ENCODE measurements around the gene FMN2. TPM values are rescaled to one million over a fixed set of nuclear protein-coding genes. Genes with fewer than 3 reads are reported as not detected.

FMN2 gene
- total and polyA plus RNA-seq, 3 donors from 2014 or later = 3.8 to 8.3 (median 4.3) TPM

DNA sequence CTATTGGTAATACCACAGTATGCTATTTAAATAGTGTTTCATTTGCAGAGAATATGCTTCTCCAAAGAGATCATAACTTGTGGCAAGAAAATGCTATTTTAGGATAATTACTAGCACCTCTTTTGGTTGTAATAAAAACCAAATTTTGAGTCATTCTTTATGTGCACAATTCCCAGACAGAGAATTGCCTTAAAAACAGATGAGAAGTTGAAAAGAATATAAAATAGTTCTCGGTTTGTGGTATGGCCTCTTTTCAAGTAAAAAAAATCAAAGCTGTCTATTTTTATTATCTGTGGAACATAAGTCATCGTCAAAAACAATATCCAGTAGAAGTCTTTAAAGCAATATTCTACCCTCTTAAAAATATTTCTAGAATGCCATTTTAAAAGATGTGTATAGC lies 334.4 kb downstream of the FMN2 start:
- WGBS, 2 donors = 76 to 87% methylated on average over 2 of the region's 2 CpGs
- H3K9me3 ChIP-seq = no peaks in the 10 kb centered on the region
- TF ChIP-seq POLR2A (IDR thresholded peaks at IDR 0.05) = no peak
- TF ChIP-seq, protein P1, sequence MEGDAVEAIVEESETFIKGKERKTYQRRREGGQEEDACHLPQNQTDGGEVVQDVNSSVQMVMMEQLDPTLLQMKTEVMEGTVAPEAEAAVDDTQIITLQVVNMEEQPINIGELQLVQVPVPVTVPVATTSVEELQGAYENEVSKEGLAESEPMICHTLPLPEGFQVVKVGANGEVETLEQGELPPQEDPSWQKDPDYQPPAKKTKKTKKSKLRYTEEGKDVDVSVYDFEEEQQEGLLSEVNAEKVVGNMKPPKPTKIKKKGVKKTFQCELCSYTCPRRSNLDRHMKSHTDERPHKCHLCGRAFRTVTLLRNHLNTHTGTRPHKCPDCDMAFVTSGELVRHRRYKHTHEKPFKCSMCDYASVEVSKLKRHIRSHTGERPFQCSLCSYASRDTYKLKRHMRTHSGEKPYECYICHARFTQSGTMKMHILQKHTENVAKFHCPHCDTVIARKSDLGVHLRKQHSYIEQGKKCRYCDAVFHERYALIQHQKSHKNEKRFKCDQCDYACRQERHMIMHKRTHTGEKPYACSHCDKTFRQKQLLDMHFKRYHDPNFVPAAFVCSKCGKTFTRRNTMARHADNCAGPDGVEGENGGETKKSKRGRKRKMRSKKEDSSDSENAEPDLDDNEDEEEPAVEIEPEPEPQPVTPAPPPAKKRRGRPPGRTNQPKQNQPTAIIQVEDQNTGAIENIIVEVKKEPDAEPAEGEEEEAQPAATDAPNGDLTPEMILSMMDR (IDR thresholded peaks at IDR 0.05) = no peak
- no peak for DNase-seq
- H3K4me1 ChIP-seq = no peaks in the 10 kb centered on the region
- intact Hi-C loops (cut with DNase I; ENCODE audit: low total_unique reads) = no loop called here
- H3K27me3 ChIP-seq = no peaks in the 10 kb centered on the region
- no peaks in the 10 kb centered on the region for H3K36me3 ChIP-seq (ENCODE audit: low read depth, missing control alignments)
- H3K27ac ChIP-seq = no peak overlapping the region
- H3K4me3 ChIP-seq = no peak overlapping the region

DNA sequence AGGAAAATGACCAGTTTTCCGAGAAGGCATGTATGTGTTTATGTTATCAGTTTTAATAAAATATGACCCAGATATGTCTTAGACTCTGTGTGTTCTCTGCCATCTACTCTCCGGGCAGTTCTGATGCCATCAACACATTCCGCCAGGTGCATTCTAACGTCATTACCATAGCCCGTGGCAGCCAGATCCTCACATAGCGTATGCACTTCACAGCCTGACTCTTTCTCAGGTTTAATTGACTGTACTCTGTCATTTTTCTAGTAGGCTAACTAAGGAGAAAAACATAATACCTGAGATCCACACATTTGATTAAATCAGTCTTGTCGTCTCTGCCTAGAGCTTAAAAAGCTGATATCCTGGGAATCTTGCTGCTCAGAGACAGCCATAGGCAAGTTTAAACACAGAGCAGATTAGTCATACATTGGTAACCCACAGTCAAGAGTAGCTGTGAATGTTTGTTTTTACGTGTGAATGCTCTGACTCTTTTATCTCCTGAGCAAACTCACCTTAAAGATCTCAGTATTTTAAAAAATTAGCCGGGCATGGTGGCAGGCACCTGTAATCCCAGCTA lies 344.4 kb downstream of the FMN2 start:
- H3K36me3 ChIP-seq (ENCODE audit: low read depth, missing control alignments) = no peaks in the 10 kb centered on the region
- WGBS, 2 donors = 89% methylated on average over 9 of the region's 9 CpGs
- intact Hi-C loops (cut with DNase I; ENCODE audit: low total_unique reads) = no loop called here
- H3K4me3 ChIP-seq = no peak overlapping the region
- no peak for DNase-seq
- TF ChIP-seq, protein P1 (IDR thresholded peaks at IDR 0.05) = no peak
- no peak for TF ChIP-seq POLR2A (IDR thresholded peaks at IDR 0.05)
- no peak overlapping the region for H3K27ac ChIP-seq
- H3K27me3 ChIP-seq = no peaks in the 10 kb centered on the region
- H3K4me1 ChIP-seq = no peaks in the 10 kb centered on the region
- H3K9me3 ChIP-seq = no peaks in the 10 kb centered on the region

DNA sequence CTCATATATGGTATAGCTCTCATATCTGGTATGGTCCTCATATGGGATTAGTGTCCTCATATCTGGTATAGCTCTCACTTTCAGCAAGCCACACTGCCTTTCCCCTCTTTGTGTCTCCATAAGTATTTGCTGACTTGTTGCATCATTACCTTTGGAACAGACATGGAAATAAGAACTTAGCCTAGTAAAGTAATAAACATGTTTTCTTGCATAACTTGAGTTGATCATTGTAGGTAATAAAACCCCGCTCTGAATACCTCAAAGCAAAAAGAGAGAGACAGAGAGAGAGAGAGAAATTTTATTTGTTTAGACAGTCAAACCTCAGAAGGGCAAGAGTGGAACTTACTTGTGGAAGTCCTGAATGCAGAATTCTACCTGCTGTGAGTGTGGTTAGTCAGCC lies 350.0 kb downstream of the FMN2 start:
- intact Hi-C loops (cut with DNase I; ENCODE audit: low total_unique reads) = no loop called here
- TF ChIP-seq POLR2A (IDR thresholded peaks at IDR 0.05) = no peak
- TF ChIP-seq, protein P1 (IDR thresholded peaks at IDR 0.05) = no peak
- no peaks in the 10 kb centered on the region for H3K9me3 ChIP-seq
- 88 to 94% methylated on average over 1 of the region's 1 CpG for WGBS, 2 donors
- no peak for DNase-seq
- no peaks in the 10 kb centered on the region for H3K36me3 ChIP-seq (ENCODE audit: low read depth, missing control alignments)
- no peaks in the 10 kb centered on the region for H3K27me3 ChIP-seq
- no peak overlapping the region for H3K4me3 ChIP-seq
- H3K27ac ChIP-seq = no peak overlapping the region
- no peaks in the 10 kb centered on the region for H3K4me1 ChIP-seq

DNA sequence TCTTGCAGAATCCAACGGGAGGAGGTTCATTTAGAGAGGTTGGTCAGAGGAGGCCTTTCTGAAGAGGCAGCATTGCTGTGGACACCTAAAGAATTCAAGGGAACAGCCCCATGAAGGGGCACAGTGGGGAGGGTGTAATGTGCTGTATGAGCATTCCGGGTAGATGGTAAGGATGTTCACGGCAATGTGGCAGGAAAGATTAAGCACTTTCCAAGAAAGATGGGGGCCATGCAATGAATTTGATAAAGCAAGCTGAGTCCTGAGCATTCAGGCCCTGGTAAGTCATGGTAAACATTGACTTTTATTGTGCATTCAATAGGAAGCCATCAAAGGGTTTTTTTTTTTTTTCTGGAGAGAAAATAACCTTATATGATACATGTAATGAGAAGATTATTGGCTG lies 353.7 kb downstream of the FMN2 start:
- TF ChIP-seq, protein P1 (IDR thresholded peaks at IDR 0.05) = no peak
- no peak for TF ChIP-seq POLR2A (IDR thresholded peaks at IDR 0.05)
- intact Hi-C loops (cut with DNase I; ENCODE audit: low total_unique reads) = no loop called here

DNA sequence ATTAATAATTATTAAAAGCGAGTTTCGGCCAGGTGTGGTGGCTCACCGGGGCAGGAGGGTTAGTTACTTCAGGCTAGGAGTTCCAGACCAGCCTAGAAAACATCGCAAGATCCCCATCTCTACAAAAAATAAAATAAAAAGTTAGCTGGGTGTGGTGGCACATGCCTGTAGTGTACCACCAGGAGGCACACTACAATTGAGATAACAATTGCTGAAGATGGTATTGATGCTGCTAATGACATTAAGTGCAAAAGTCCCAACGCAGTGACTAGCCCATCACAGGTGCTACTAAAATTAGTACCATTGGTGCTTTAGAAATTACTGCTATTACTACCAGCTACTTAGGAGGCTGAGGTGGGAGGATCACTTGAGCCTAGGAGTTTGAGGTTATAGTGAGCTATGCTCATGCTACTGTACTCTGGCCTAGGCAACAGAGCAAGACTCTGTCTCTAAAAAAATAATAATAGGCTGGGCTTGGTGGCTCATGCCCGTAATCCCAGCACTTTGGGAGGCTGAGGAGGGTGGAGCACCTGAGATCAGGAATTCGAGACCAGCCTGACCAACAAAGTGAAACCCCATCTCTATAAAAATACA lies 363.6 kb downstream of the FMN2 start:
- no peaks in the 10 kb centered on the region for H3K9me3 ChIP-seq
- intact Hi-C loops (cut with DNase I; ENCODE audit: low total_unique reads) = no loop called here
- no peaks in the 10 kb centered on the region for H3K36me3 ChIP-seq (ENCODE audit: low read depth, missing control alignments)
- H3K4me3 ChIP-seq = no peak overlapping the region
- H3K27me3 ChIP-seq = no peaks in the 10 kb centered on the region
- DNase-seq = no peak
- no peak overlapping the region for H3K27ac ChIP-seq
- WGBS, 2 donors = 70 to 76% methylated on average over 7 of the region's 7 CpGs
- TF ChIP-seq, protein P1 (IDR thresholded peaks at IDR 0.05) = peak; percentile 20 to 40 (median 30)
- TF ChIP-seq POLR2A (IDR thresholded peaks at IDR 0.05) = no peak
- H3K4me1 ChIP-seq = no peaks in the 10 kb centered on the region

More for the DNA sequence above, 353.7 kb downstream of the FMN2 start:
- WGBS, 2 donors = 82 to 92% methylated on average over 3 of the region's 3 CpGs
- Histone ChIP-seq H3K4me1 (no peaks in the 10 kb centered on the region), H3K36me3 (ENCODE audit: low read depth, missing control alignments) (no peaks in the 10 kb centered on the region), H3K27me3 (no peaks in the 10 kb centered on the region), H3K4me3 (no peak overlapping the region), H3K27ac (no peak overlapping the region), H3K9me3 (no peaks in the 10 kb centered on the region)
- no peak for DNase-seq
